Measurements from ENCODE around the gene PI4KA.
"Not testable (repeated sequence)": the region's sequence is repeated elsewhere in the genome, so short reads cannot be mapped to it uniquely, and the experiment has no call there.

The PI4KA gene

DNA sequence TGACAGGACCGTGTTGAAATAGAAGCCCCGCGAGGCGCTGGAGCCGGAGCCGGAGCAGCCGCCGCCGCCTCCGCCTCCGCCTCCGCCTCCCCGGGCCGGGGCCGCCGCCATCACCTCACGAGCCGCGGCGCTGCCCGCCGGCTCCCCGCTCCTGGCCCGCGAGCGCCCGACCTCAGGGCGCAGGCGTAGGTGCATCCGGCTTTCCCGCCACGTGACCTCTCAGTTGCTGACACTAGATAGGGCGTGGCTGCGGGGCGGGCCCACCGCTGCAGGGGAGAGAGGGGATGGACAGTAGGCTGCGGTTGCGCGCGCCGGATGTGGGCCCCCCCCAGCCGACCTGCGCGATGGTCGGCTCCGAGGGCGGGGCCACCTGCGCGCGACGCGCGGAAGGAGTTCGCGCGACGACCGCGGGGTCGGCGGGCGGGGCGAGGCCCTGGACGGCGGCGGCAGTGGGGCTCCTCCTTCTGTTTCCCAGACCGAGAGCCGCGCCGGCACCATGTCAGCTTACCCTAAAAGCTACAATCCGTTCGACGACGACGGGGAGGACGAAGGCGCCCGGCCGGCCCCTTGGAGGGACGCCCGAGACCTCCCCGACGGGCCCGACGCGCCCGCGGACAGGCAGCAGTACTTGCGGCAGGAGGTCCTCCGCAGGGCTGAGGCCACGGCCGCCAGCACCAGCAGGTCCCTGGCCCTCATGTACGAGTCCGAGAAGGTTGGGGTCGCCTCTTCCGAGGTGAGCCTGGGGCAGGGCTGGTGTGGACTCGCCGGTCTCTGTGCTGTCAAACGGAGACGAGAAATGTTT is at the start of gene PI4KA, which contains the start of gene SNAP29:
Gene PI4KA (minus strand): TSS at position 197 of the 802 bp plus-strand sequence. CDS start 86 bp downstream, at position 111.
Gene SNAP29 (plus strand): TSS at position 393 of the 802 bp plus-strand sequence. CDS start 104 bp downstream, at position 497.
- peak; percentile 66 for DNase-seq

GRCh38 chr22:20906387-20906767 is 47.8 kb upstream of the PI4KA start:
- no peak for DNase-seq

DNA sequence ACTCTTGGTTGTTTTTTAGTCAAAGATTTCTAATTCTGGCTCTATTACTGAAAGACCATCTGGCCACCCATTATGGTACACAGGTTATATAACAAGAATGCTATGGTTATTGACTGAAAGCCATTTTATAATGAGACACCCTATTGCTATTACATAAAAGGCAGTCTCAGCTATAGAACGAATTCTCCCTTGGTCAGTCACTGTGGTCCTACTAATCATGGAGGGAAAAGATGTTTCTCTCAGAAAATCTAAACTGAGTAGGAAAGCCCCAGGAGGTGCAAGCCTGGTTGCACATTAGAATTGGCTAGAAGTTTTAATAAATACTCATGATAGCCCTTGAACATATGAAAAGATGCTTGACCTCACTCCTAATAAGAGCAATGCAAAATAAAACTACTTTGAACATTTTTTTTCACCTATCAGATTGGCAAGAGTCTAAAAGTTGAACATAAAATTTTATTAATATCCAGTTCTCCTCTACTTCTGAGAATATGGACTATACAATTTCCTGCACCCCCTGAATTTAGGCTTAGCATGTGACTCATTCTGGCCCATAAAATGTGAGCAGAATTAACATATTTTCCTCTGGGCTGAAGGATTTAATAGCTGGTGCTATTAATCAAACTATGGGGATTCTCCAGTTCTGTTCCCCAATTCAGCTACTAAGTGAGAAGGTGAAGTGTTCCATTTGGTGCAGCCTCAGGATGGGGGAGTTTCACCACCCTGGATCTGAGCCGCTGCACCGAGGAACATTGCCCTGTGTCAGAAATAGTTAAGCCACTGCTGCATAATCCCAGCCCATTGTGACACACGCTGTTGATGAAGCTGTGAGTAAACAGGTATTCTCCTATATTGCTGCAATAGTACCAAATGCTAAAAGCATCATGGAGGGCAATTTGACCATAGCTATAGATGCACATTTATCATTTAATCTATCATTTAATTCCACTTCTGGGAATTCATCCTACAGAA is 47.1 kb upstream of the PI4KA start:
- no peak for DNase-seq

- no peak for DNase-seq
Observed at GRCh38 chr22:20904980-20905355, 46.4 kb upstream of the PI4KA start.

GRCh38 chr22:20904008-20904979 is 45.7 kb upstream of the PI4KA start:
- no peak for DNase-seq

GRCh38 chr22:20903093-20903492 is 44.5 kb upstream of the PI4KA start:
- DNase-seq, result no peak

DNA sequence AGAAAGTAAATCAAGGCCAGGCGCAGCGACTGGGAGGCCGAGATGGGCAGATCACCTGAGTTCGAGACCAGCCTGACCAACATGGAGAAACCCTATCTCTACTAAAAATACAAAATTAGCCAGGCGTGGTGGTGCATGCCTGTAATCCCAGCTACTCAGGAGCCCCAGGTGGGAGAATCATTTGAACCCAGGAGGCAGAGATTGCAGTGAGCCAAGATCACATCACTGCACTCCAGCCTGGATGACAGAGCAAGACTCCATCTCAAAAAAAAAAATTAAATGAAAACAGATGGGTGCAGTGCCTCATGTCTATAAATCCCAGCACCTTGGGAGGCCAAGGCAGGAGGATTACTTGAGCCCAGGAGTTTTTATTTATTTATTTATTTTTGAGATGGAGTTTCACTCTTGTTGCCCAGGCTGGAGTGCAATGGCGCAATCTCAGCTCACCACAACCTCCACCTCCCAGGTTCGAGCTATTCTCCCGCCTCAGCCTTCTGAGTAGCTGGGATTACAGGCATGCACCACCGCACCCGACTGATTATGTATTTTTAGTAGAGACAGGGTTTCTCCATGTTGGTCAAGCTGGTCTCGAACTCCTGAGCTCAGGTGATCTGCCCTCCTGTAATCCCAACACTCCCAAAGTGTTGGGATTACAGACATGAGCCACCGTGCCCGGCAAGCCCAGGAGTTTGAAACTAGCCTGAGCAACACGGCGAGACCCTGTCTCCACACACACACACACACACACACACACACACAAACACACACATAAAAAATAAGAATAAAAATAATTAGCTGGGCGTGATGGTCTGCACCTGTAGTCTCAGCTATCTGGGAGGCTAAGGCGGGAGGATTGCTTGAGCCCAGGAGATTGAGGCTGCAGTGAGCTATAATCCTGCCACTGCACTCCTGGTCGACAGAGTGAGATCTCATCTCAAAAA is 42.8 kb upstream of the PI4KA start:
- DNase-seq, result not testable (repeated sequence)

DNA sequence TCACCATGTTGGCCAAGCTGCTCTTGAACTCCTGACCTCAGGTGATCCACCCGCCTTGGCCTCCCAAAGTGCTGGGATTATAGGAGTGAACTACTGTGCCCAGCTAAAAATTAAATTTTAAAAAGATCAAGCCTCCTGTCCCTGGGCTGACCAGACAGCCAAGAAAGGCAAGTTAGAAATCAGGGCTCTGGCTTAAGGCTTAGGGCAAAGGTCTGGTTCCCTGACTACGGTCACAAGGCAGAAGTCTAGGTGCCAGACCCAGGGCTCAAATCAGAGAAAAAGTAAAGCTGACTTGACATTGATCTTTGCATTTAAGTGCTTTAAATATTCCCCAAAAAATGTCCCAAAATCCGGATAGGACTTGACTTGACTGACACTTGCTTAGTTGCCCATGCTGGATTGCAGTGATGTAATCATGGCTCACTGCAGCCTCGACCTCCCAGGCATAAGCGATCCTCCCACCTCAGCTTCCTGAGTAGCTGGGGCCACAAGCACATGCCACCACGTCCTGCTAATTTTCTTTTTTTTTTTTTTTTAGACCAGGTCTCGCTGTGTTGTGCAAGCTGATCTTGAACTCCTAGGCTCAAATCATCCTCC is 41.3 kb upstream of the PI4KA start:
- no peak for DNase-seq

DNA sequence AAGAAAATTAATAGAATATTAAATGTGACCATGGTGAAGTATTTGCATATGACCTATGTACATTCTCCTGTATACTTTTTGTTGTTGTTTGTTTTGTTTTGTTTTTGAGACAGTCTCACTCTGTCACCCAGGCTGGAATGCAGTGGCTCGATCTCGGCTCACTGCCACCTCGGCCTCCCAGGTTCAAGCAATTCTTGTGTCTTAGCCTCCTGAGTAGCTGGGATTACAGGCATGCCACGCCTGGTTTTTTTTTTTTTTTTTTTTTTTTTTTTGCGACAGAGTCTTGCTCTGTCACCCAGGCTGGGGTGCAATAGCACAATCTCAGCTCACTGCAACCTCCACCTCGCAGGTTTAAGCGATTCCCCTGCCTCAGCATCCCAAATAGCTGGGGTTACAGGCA is 39.1 kb upstream of the PI4KA start:
- not testable (repeated sequence) for DNase-seq

GRCh38 chr22:20890975-20891374 is 32.4 kb upstream of the PI4KA start:
- DNase-seq, result no peak

- no peak for DNase-seq
Observed at GRCh38 chr22:20889904-20890540, 31.4 kb upstream of the PI4KA start.

DNA sequence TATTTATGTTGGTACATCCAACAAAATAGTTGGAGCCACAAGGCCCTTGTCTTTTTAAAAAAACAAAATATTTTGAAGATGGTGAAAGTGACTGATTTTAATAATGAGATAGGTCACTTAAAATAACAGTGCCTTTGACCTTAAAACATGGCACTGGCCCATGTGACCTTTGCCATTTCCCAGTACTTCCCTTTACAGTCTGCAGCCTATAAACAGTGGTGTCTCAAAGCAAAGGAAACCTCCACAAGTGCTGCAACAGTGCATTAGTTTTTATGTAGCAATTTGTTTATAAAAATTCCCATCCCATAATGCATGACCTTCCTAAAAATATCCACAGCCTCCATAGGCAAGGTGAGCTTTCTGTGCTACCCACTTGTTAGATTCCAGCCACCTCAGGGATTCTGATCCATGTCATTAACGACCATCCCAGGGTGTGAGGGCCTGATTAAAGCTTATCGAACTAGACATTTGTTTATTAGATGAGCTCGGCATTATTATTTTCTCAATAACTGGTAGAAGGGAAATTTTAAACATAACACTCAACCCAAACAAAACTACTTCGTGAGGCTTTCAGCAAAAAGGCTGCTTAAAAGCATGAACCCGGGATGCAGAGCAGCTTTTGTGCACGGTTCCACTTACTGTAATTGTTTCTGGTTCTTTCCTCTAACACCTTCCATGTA is 30.6 kb upstream of the PI4KA start:
- DNase-seq, result no peak

DNA sequence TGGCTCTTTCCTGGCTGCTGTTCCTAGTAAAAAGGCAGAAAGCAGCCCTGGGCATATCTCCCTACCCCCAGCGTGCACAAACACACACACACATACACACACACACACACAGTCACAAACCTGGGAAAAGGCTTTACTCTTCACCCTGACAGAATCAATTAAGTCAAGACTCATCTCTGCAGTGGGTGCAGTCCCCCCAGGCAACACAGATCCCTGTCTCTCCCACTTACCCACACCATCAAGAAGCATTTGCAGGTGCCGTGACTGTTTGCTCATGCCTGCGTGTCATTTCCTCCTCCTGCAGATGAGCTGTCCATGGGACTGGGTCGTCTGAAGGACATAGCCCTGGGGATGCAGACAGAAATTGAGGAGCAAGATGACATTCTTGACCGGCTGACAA is 28.8 kb upstream of the PI4KA start:
- no peak for DNase-seq

DNA sequence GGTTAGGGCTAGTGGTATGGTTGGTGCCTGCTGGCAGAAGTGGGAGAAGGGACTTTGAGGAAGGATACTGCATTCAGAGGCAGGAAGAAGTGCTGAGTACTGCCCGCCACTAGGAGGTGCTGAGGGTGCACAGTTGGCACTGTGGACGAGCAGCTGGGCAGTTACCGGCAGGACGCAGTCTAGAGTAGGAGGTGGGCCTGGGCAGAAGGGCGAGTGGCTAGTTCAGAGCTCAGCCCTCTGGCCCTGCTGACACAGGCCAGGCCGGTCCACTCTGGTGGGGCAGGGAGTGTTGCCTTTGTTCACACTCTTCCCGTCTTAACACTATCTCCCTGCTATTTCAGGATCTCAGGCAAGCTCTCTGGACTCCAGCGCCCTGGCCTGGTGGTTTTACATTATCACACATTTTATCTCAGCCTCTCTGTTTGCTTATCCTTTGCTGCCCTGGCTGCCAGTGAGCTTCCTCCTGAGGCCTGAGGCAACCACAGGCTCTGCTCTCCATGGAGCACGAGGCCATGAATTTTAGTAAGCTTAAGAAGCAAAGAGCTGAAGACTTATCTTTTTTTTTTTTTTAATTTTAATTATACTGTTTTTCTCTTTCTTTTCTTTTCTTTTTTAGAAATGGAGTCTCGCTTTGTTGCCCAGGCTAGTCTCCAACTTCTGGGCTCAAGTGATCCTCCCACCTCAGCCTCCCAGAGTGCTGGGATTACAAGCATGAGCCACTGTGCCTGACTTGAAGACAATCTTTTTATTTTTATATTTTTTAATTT is 27.1 kb upstream of the PI4KA start:
- DNase-seq, result peak; percentile 21

DNA sequence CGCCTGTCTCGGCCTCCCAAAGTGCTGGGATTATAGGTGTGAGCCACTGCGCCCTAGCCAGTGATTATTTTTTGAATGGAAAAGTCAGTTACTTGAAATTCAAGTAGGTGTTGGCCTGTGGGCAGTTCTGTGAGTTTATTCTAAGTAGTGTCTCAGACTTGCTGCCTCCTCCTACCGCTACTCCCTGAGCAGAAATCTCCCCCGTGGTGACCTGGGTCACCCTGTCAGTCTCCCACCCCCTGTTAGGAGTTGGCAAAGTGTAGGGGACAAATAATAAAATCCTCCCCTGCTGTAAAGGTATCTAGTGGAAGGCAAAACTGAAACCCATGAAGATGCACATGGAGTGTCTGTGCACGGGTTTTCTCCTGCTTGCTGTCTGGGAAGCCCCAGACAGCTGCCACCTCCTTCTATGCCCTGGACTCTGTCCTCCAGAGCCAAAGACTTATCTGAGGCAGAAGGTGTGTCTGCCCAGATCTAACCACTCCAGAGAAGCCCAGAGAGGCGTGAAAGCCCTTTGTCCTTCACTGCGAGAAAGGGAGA is 26.5 kb upstream of the PI4KA start:
- no peak for DNase-seq

- no peak for DNase-seq
Observed at GRCh38 chr22:20884454-20884853, 25.8 kb upstream of the PI4KA start.

GRCh38 chr22:20882855-20883254 is 24.2 kb upstream of the PI4KA start:
- DNase-seq, result no peak

Measured in NCI-H2081 treated with DMSO at 0.1 percent for 48 hours (cell line).